HepG2 (cell line): ENCODE data around the gene SAMD5. TPM values are rescaled to one million over a fixed set of nuclear protein-coding genes. Genes with fewer than 3 reads are reported as not detected.

Experiments used
- ATAC-seq: fragments of 200-7000 bp; cut with Tn5 transposase; 3 replicates; pipeline ENCODE4 v1.9.1; 2020; ENCODE audit warnings: mild to moderate bottlenecking, moderate library complexity
- BruUV-seq: library from RNA; stranded (reverse); fragments of 400-500 nt; replicated peaks from 2 replicates; lab custom pipeline; 2021; lab: Mats Ljungman, UMichigan
- CTCF ChIA-PET: fragments of 300-600 bp; formaldehyde crosslinking; extraction: SDS; loops from one replicate; lab custom pipeline; 2021; ENCODE audit warnings: low total read pairs, inconsistent platforms, low intra/inter-chr PET ratio; lab: Yijun Ruan, JAX
- POLR2A ChIA-PET: fragments of 350-600 bp; sonication (Branson Sonifier 250); formaldehyde crosslinking; loops from one replicate; lab custom pipeline; 2020; ENCODE audit warnings: antibody characterized with exemption, inconsistent platforms; lab: Yijun Ruan, JAX
- DNase-seq: peaks from one replicate; pipeline ENCODE4 v3.0.0-alpha.2; 2015; ENCODE audit warnings: low spot score
- FAIRE-seq: peaks from 3 replicates; lab custom pipeline; 2011; peaks lifted over from hg19 to GRCh38; lab: Jason Lieb, UNC
- H2AFZ ChIP-seq: one replicate; pipeline ENCODE4 v1.6.1; 2011; ENCODE audit warnings: low read length, inconsistent platforms
- H3K27ac ChIP-seq: fragments of 300-600 bp; 3 replicates; pipeline ENCODE4 v1.8.0; 2011; ENCODE audit warnings: mixed run types, mild to moderate bottlenecking, mixed read lengths, low read length, inconsistent platforms; ENCODE audit not compliant: insufficient read depth; ENCODE audit errors: extremely low read length
- H3K27me3 ChIP-seq, 2 experiments: fragments of 200-600 bp in 1 of 2; 2 replicates in 1 of 2; 3 replicates in 1 of 2; pipeline versions ENCODE4 v1.6.0 to v1.8.0; 2011; ENCODE audit warnings: low read length in 2 of 2, mild to moderate bottlenecking in 2 of 2, moderate library complexity in 2 of 2, inconsistent platforms in 1 of 2; ENCODE audit not compliant: insufficient read depth in 2 of 2, control insufficient read depth in 1 of 2
- H3K36me3 ChIP-seq, 2 experiments: fragments of 200-600 bp in 1 of 2; replicated peaks in 1 of 2; 2 replicates in 1 of 2; 3 replicates in 1 of 2; pipeline versions ENCODE4 v1.5.1 to v1.8.0; 2011; ENCODE audit warnings: low read length in 2 of 2, inconsistent platforms in 1 of 2; ENCODE audit not compliant: insufficient read depth in 2 of 2, control insufficient read depth in 1 of 2
- H3K4me1 ChIP-seq: 2 replicates; pipeline ENCODE4 v1.5.1; 2012; ENCODE audit warnings: low read length, inconsistent platforms; ENCODE audit not compliant: insufficient read depth
- H3K4me2 ChIP-seq: 2 replicates; pipeline ENCODE4 v1.6.0; 2011; ENCODE audit warnings: low read depth, low read length, inconsistent platforms
- H3K4me3 ChIP-seq, 3 experiments: fragments of 200-600 bp in 1 of 3; sonication (generic), shearing (Covaris generic) in 1 of 3; replicated peaks in 1 of 3; 2 replicates each; pipeline ENCODE4 v1.5.1; 2011 to 2016; ENCODE audit warnings: low read length in 3 of 3, inconsistent platforms in 2 of 3, low read depth in 2 of 3, mild to moderate bottlenecking in 2 of 3, control low read depth in 1 of 3, mixed read lengths in 1 of 3; ENCODE audit not compliant: insufficient read depth in 1 of 3
- H3K79me2 ChIP-seq: one replicate; pipeline ENCODE4 v1.6.1; 2011; ENCODE audit warnings: low read length, inconsistent platforms; ENCODE audit not compliant: insufficient read depth
- H3K9ac ChIP-seq: 2 replicates; pipeline ENCODE4 v1.6.0; 2011; ENCODE audit warnings: mild to moderate bottlenecking, low read depth, low read length, inconsistent platforms; ENCODE audit not compliant: insufficient read depth
- H3K9me3 ChIP-seq: 2 replicates; pipeline ENCODE4 v1.5.1; 2012; ENCODE audit warnings: mild to moderate bottlenecking, low read length
- H4K20me1 ChIP-seq: 2 replicates; pipeline ENCODE4 v1.6.0; 2011; ENCODE audit warnings: inconsistent platforms, mild to moderate bottlenecking, low read length, moderate library complexity; ENCODE audit not compliant: insufficient read depth
- HNRNPUL1 ChIP-seq: fragments of 200-400 bp; formaldehyde crosslinking; IDR thresholded peaks from 2 replicates; pipeline ENCODE4 v1.6.1; 2017; ENCODE audit warnings: low read depth, mild to moderate bottlenecking, low read length, moderate library complexity
- HOMEZ ChIP-seq: IDR thresholded peaks from 2 replicates; pipeline ENCODE4 v1.6.1; 2016; ENCODE audit warnings: low read depth
- RNF219 ChIP-seq: sonication (generic); formaldehyde crosslinking; IDR thresholded peaks from 2 replicates; pipeline ENCODE4 v1.5.0; 2020; ENCODE audit warnings: mild to moderate bottlenecking, missing genetic modification reagents
- SALL2 ChIP-seq: sonication (generic); formaldehyde crosslinking; IDR thresholded peaks from 2 replicates; pipeline ENCODE4 v1.8.1; 2023; ENCODE audit warnings: mild to moderate bottlenecking, missing genetic modification reagents, inconsistent platforms
- ZNF484 ChIP-seq: sonication (generic); formaldehyde crosslinking; IDR thresholded peaks from 2 replicates; pipeline ENCODE4 v1.5.1; 2020; ENCODE audit warnings: mild to moderate bottlenecking, low read depth, missing genetic modification reagents, borderline replicate concordance
- ZNF562 ChIP-seq: sonication (generic); formaldehyde crosslinking; IDR thresholded peaks from 2 replicates; pipeline ENCODE4 v1.8.0; 2022; ENCODE audit warnings: missing genetic modification reagents, borderline replicate concordance
- ZNF790 ChIP-seq: sonication (generic); formaldehyde crosslinking; IDR thresholded peaks from 2 replicates; pipeline ENCODE4 v1.8.0; 2022; ENCODE audit warnings: missing genetic modification reagents, mild to moderate bottlenecking, borderline replicate concordance
- WGBS: methylation state at CpG from one replicate; pipeline ENCODE4 v1.1.6; 2017; ENCODE audit warnings: low lambda C conversion rate; 5-methylcytosine and 5-hydroxymethylcytosine counted together
- in situ Hi-C: cut with HindIII; loops from 2 replicates; pipeline ENCODE4 v1.10.0; 2017; ENCODE audit warnings: low pct_unique_long_range_greater_than_20kb; ENCODE audit not compliant: extremely low pct_ligation_motif_present
- intact Hi-C: fragments of 100-400 bp; cut with micrococcal nuclease; formaldehyde crosslinking; loops from one replicate; pipeline ENCODE4 v1.10.0; 2022; ENCODE audit not compliant: unreplicated experiment
- polyA plus RNA-seq, 8 experiments: library from polyadenylated mRNA; depleted of rRNA in 3 of 8; stranded (reverse) in 7 of 8; unstranded in 1 of 8; fragments of >200 nt; fragmentation: Illumina TruSeq in 4 of 8; extraction: Trizol in 4 of 8; gene quantifications; 2 replicates each; pipeline versions ENCODE4 v1.2.1 to v1.2.3, GENCODE V29; 2011 to 2016; ENCODE audit warnings: low read depth in 4 of 8, missing spikeins in 1 of 8, mixed read lengths in 1 of 8; ENCODE audit not compliant: insufficient read depth in 1 of 8
- total RNA-seq, 5 experiments: library from RNA; depleted of rRNA; stranded (reverse); fragments of >200 nt; fragmentation: Illumina TruSeq; extraction: Trizol; gene quantifications; 2 replicates each; pipeline ENCODE4 v1.2.3, GENCODE V29; 2016; ENCODE audit warnings: low read depth in 1 of 5

The SAMD5 gene
- total and polyA plus RNA-seq, 2 of the 13 experiments (the other 11 are each of a cell fraction or from before 2014, with no cell fraction given) = 0.02 to 0.07 TPM

DNA sequence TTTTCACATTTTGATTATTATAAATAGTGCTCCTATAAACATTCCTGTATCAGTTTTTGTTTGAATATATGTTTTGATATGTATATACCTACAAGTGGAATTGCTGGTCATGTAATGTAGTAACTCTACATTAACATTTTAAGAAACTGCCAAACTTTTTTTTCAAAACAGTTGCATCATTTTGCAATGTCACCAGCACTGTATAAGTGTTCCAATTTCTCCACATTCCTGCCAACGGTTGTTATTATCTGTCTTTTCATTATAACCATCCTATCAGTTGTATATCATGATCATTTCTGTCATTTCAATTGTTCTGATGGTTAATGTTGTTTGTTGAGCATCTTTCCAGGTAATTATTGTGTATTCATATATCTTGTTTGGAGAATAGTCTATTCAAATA lies 44.8 kb upstream of the SAMD5 start:
- H3K4me1 ChIP-seq = no peaks in the 10 kb centered on the region
- no peak overlapping the region for H3K4me3 ChIP-seq
- CTCF ChIA-PET = no interaction called here
- H2AFZ ChIP-seq = no peak overlapping the region
- no peak overlapping the region for H3K27ac ChIP-seq
- BruUV-seq = no TSS peak
- H3K36me3 ChIP-seq = no peaks in the 10 kb centered on the region
- no peak overlapping the region for H3K4me2 ChIP-seq
- H3K79me2 ChIP-seq = no peaks in the 10 kb centered on the region
- TF ChIP-seq RNF219 (CRISPR knock-in tag) (no peak), ZNF562 (CRISPR knock-in tag) (no peak), SALL2 (CRISPR knock-in tag) (no peak), ZNF790 (CRISPR knock-in tag) (no peak)
- H3K27me3 ChIP-seq = no peaks in the 10 kb centered on the region
- H4K20me1 ChIP-seq = no peaks in the 10 kb centered on the region
- POLR2A ChIA-PET = no interaction called here
- in situ Hi-C loops (no loop called here), intact Hi-C loops (no loop called here)
- no peak for DNase-seq
- H3K9ac ChIP-seq = no peak overlapping the region
- no peak for FAIRE-seq
- ATAC-seq = no peak
- 4% methylated on average over 1 of the region's 1 CpG for WGBS
- H3K9me3 ChIP-seq = no peaks in the 10 kb centered on the region

DNA sequence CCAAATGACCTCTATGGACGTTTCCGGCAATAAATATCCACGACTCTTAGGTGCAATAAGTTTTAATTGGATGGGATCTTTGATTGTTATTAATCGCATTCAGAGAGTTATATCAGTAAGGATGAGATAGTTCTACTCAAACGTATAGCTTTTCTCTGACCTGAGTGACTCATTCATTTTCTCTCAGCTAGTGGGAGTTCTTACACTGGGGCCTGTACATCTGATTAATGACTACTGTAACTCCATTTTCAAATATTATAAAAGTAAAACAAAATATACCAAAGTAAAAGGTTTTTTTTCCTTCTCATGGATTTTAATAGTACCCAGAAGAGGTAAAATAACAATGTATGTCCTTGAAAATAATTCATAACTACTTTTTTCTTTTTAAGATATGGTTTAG lies 41.1 kb upstream of the SAMD5 start:
- Histone ChIP-seq H3K27me3 (no peaks in the 10 kb centered on the region), H3K4me1 (no peaks in the 10 kb centered on the region), H3K4me2 (no peak overlapping the region), H3K9ac (no peak overlapping the region), H3K4me3 (no peak overlapping the region), H2AFZ (no peak overlapping the region), H3K9me3 (no peaks in the 10 kb centered on the region), H4K20me1 (no peaks in the 10 kb centered on the region), H3K36me3 (no peaks in the 10 kb centered on the region), H3K79me2 (no peaks in the 10 kb centered on the region), H3K27ac (no peak overlapping the region)
- intact Hi-C loops = no loop called here
- FAIRE-seq (no peak), ATAC-seq (no peak), DNase-seq (no peak)
- POLR2A ChIA-PET = no interaction called here
- in situ Hi-C loops = no loop called here
- CTCF ChIA-PET = no interaction called here
- TF ChIP-seq ZNF484 (CRISPR knock-in tag) = no peak
- no peak for TF ChIP-seq HNRNPUL1
- no peak for TF ChIP-seq HOMEZ (CRISPR knock-in tag)
- BruUV-seq = no TSS peak
- 40% methylated on average over 5 of the region's 5 CpGs for WGBS
